ENCODE data around the gene NDUFA9. TPM values are rescaled to one million over a fixed set of nuclear protein-coding genes. Genes with fewer than 3 reads are reported as not detected.

NDUFA9 gene
- total RNA-seq = 10 to 100 TPM; 55.7 to 58.6 TPM
- polyA plus RNA-seq = 100 to 1,000 TPM; 134 to 246 TPM

DNA sequence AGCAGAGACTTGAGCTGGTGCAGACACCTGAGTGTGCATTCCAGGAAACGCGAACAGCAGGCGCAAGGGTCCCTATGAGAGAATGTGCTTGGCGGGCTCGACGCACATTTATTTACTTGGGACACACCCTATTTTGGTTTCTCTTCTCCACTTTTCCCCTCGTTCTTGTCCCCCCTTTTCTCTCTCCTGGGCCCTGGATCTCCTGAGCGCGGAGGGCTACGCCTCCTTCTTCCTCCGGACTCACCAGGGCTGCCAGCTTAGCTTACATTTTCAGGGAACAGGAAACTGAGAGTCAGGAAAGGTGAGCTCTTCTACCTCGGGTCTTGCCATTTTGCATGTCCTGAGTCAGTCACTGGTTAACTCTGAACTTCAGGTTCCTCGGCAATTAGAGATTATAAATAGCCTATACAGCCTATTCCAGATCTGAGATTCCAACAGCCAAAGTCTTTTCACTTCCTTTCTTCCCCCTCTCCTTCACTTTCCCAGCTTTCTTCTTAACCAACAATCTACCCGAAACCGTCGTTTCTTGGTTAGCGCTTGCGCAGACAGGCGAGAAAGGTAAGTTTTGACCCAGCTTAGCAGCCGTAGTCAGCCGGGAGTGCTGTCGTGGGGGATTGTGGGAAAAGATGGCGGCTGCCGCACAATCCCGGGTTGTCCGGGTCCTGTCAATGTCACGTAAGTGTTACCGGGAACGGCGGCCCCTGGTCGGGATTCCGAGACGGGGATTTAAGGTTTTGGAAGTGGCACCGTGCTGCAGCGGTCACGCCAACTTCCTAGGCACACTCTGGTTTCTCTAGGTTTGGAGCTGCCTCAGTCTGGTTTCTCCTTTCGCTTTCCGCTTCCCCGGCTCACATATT is at the start of gene NDUFA9, which contains the start of gene AKAP3:
NDUFA9 (plus strand) TSS at position 614 of the 857 bp plus-strand sequence; CDS start at position 627, 13 bp downstream.
AKAP3 (minus strand) TSS at position 551 of the 857 bp plus-strand sequence. CDS start 10,855 bp downstream, outside the sequence.
- peaks cover 2% of the 10 kb centered on the region for H3K36me3 ChIP-seq (ENCODE audit: insufficient read depth, low read length)
- H3K4me1 ChIP-seq (ENCODE audit: insufficient read depth, low read length) = peaks cover 29% of the 10 kb centered on the region
- DNase-seq = peak; percentile 80 to 87 (median 82)
- H3K27ac ChIP-seq (ENCODE audit: low read depth, low read length) = peak within 1 kb of the TSS; percentile 66
- H3K27ac Mint-ChIP-seq = peak within 1 kb of the TSS; percentile 87 to 98 (median 94)
- peaks cover 0 to 14% of the 10 kb centered on the region in 2 donors for H3K36me3 Mint-ChIP-seq
- H3K9me3 Mint-ChIP-seq = no peaks in the 10 kb centered on the region
- H3K4me3 ChIP-seq (ENCODE audit: low read length in 2 of 2) = peak within 1 kb of the TSS; percentile 61 to 94
- ChIA-PET POLR2A (ENCODE audit: partially characterized antibody) (interaction anchor here (0.6 to 1.6 kb wide), 11 partner anchors 8 to 1776 kb away, joined by 3 to 7 read pairs (median 3); partner anchors contain the start of genes CRACR2A, RAD51AP1 and TIGAR), CTCF (ENCODE audit: partially characterized antibody) (interaction anchor here (0.9 to 1.0 kb wide), 3 partner anchors 44 to 208 kb away, joined by 3 to 5 read pairs (median 4); no protein-coding TSS in a partner anchor)
- H3K4me3 Mint-ChIP-seq = peak within 1 kb of the TSS; percentile 92 to 99 (median 96)
- peaks cover 36 to 56% (median 44%) of the 10 kb centered on the region in 4 donors for H3K4me1 Mint-ChIP-seq
- intact Hi-C loops (cut with micrococcal nuclease) = loop anchor here (1.0 to 5.0 kb wide), 4 partner anchors 44 to 776 kb away; partner anchors contain the start of genes PARP11 and RAD51AP1
- no peaks in the 10 kb centered on the region for H3K27me3 Mint-ChIP-seq
- no peaks in the 10 kb centered on the region for H3K27me3 ChIP-seq (ENCODE audit: insufficient read depth, low read length)
- H3K9me3 ChIP-seq (ENCODE audit: control insufficient read depth in 1 of 2, low read length in 2 of 2) = no peaks in the 10 kb centered on the region

DNA sequence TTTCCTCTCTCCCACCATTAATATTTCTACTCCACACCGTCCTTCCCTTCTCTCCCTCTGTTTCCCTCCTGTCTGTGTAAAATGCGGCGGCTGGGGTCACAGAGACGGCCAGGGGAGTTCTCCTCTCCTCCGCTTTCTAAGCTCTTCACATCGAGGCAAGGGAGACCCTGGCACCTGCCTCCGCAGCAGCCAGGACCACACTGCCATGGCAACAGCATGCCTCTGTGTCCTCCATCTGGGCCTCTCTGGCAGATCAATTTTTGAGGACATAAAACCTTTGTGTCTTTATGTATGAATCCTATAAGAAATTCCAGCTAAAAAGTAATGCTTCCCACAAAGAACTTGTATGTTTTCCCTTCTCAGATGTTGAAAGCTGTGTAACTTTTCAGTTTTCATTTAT is 45.5 kb upstream of the NDUFA9 start:
- H3K27me3 ChIP-seq (ENCODE audit: insufficient read depth, low read length) = no peaks in the 10 kb centered on the region
- Mint-ChIP-seq H3K36me3 (peaks cover 0 to 6% of the 10 kb centered on the region in 2 donors), H3K27me3 (peaks cover 7% of the 10 kb centered on the region in 2 donors), H3K9me3 (no peaks in the 10 kb centered on the region), H3K4me1 (peaks cover 12 to 33% (median 25%) of the 10 kb centered on the region in 4 donors), H3K4me3 (no peak overlapping the region), H3K27ac (no peak overlapping the region)
- H3K9me3 ChIP-seq (ENCODE audit: control insufficient read depth in 1 of 2, low read length in 2 of 2) = no peaks in the 10 kb centered on the region
- no peaks in the 10 kb centered on the region for H3K36me3 ChIP-seq (ENCODE audit: insufficient read depth, low read length)
- POLR2A ChIA-PET (ENCODE audit: partially characterized antibody) = no interaction called here
- no peak overlapping the region for H3K27ac ChIP-seq (ENCODE audit: low read depth, low read length)
- H3K4me1 ChIP-seq (ENCODE audit: insufficient read depth, low read length) = peaks cover 21% of the 10 kb centered on the region
- intact Hi-C loops (cut with micrococcal nuclease) = no loop called here
- CTCF ChIA-PET (ENCODE audit: partially characterized antibody) = interaction anchor here (1.2 to 3.6 kb wide), 6 partner anchors 11 to 252 kb away, joined by 3 to 17 read pairs (median 4); no protein-coding TSS in a partner anchor
- no peak overlapping the region for H3K4me3 ChIP-seq (ENCODE audit: low read length in 2 of 2)
- DNase-seq = no peak

DNA sequence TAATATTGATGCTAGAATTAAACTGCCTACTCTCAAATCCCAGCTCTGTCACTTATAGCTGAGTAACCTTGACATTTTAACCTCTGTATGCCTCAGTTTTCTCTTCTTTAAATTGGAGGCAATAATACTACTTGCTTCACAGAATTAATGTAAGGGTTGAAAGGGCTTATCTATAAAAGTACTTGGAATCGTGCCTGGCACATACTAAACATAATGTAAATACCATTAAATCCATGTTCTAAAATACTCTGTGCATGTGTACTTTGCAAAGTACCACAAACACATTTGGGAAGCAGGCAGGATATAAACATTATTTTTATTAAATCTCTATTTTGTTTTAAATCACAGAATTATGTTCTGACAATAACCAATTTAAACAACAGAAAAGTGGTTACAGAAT is 45.0 kb upstream of the NDUFA9 start:
- POLR2A ChIA-PET (ENCODE audit: partially characterized antibody) = interaction anchor here (0.7 kb wide), 1 partner anchor 45 kb away, joined by 7 read pairs; the partner anchor contains the start of genes AKAP3 and NDUFA9

DNA sequence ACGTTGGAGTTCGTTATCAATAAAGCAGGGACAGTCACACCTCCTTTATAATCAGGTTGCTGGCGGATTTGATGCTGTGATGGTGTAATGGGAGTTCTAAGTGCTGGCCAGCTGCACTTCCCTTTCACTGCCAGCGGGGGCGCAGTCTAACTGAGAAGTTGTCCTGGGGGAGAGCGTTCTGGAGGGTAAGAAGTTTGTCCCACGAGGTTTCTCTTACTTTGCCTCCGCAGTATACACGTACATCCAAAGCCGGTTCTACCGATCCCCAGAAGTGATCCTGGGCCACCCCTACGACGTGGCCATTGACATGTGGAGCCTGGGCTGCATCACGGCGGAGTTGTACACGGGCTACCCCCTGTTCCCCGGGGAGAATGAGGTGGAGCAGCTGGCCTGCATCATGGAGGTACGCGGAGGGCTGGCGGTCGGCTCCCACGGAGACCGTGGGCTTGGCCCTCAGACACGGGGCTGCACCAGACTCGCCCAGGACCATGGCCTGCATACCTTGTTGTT is 44.2 kb upstream of the NDUFA9 start:
- Histone ChIP-seq H3K27me3 (ENCODE audit: insufficient read depth, low read length) (no peaks in the 10 kb centered on the region), H3K27ac (ENCODE audit: low read depth, low read length) (peak overlapping the region; percentile 34), H3K36me3 (ENCODE audit: insufficient read depth, low read length) (no peaks in the 10 kb centered on the region), H3K9me3 (ENCODE audit: control insufficient read depth in 1 of 2, low read length in 2 of 2) (no peaks in the 10 kb centered on the region), H3K4me1 (ENCODE audit: insufficient read depth, low read length) (peaks cover 21% of the 10 kb centered on the region), H3K4me3 (ENCODE audit: low read length in 2 of 2) (peak overlapping the region; percentile 85 to 89)
- ChIA-PET CTCF (ENCODE audit: partially characterized antibody) (interaction anchor here (0.6 to 1.8 kb wide), 15 partner anchors 8 to 158 kb away, joined by 3 to 14 read pairs (median 3); partner anchors contain the start of genes AKAP3 and NDUFA9), POLR2A (ENCODE audit: partially characterized antibody) (interaction anchor here (0.7 kb wide), 1 partner anchor 44 kb away, joined by 7 read pairs; the partner anchor contains the start of genes AKAP3 and NDUFA9)
- Mint-ChIP-seq H3K36me3 (peaks cover 0 to 10% of the 10 kb centered on the region in 2 donors), H3K4me3 (peak overlapping the region; percentile 96 to 100 (median 99)), H3K27me3 (peaks cover 7% of the 10 kb centered on the region in 2 donors), H3K4me1 (peaks cover 12 to 33% (median 25%) of the 10 kb centered on the region in 4 donors), H3K9me3 (no peaks in the 10 kb centered on the region), H3K27ac (peak overlapping the region; percentile 56 to 97 (median 93))
- peak; percentile 76 to 80 (median 78) for DNase-seq
- intact Hi-C loops (cut with micrococcal nuclease) = loop anchor here (1.0 kb wide), 2 partner anchors 45 to 154 kb away; partner anchors contain the start of genes AKAP3 and NDUFA9

More for the DNA sequence above, 45.0 kb upstream of the NDUFA9 start:
- intact Hi-C loops (cut with micrococcal nuclease) = loop anchor here (1.0 kb wide), 2 partner anchors 45 to 154 kb away; partner anchors contain the start of genes AKAP3 and NDUFA9
- no peak overlapping the region for H3K27ac ChIP-seq (ENCODE audit: low read depth, low read length)
- peaks cover 12 to 33% (median 25%) of the 10 kb centered on the region in 4 donors for H3K4me1 Mint-ChIP-seq
- CTCF ChIA-PET (ENCODE audit: partially characterized antibody) = interaction anchor here (0.6 to 3.6 kb wide), 11 partner anchors 10 to 251 kb away, joined by 3 to 17 read pairs (median 3); partner anchors contain the start of genes AKAP3 and NDUFA9
- no peaks in the 10 kb centered on the region for H3K9me3 ChIP-seq (ENCODE audit: control insufficient read depth in 1 of 2, low read length in 2 of 2)
- H3K27ac Mint-ChIP-seq = no peak overlapping the region
- H3K27me3 Mint-ChIP-seq = peaks cover 7% of the 10 kb centered on the region in 2 donors
- H3K4me3 Mint-ChIP-seq = no peak overlapping the region
- peaks cover 0 to 6% of the 10 kb centered on the region in 2 donors for H3K36me3 Mint-ChIP-seq
- no peaks in the 10 kb centered on the region for H3K9me3 Mint-ChIP-seq
- no peaks in the 10 kb centered on the region for H3K27me3 ChIP-seq (ENCODE audit: insufficient read depth, low read length)
- DNase-seq = no peak
- no peak overlapping the region for H3K4me3 ChIP-seq (ENCODE audit: low read length in 2 of 2)
- no peaks in the 10 kb centered on the region for H3K36me3 ChIP-seq (ENCODE audit: insufficient read depth, low read length)
- peaks cover 21% of the 10 kb centered on the region for H3K4me1 ChIP-seq (ENCODE audit: insufficient read depth, low read length)

DNA sequence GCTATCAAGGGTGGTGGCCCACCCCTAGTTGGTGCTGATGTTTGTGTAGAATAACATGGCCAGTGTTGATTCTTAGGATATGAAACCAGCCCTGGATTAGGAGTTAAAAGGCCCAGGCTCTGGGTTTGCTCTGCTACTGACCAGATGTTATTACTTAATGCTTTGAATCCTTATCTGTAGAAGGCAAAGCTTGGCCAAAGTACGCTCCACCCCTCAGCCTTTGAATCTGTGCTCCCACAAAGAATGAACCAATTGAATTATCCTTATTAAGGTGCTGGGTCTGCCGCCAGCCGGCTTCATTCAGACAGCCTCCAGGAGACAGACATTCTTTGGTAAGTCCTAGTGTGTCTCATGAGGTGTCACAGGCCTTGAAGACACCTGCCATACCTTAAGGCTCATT is 41.9 kb upstream of the NDUFA9 start:
- Histone ChIP-seq H3K27me3 (ENCODE audit: insufficient read depth, low read length) (no peaks in the 10 kb centered on the region), H3K4me1 (ENCODE audit: insufficient read depth, low read length) (peaks cover 21% of the 10 kb centered on the region), H3K27ac (ENCODE audit: low read depth, low read length) (no peak overlapping the region), H3K9me3 (ENCODE audit: control insufficient read depth in 1 of 2, low read length in 2 of 2) (no peaks in the 10 kb centered on the region), H3K4me3 (ENCODE audit: low read length in 2 of 2) (no peak overlapping the region), H3K36me3 (ENCODE audit: insufficient read depth, low read length) (peaks cover 11% of the 10 kb centered on the region)
- H3K4me1 Mint-ChIP-seq = peaks cover 12 to 33% (median 25%) of the 10 kb centered on the region in 4 donors
- H3K4me3 Mint-ChIP-seq = peak overlapping the region in 5 of 8 donors; percentile 17 to 66 (median 33)
- DNase-seq = no peak
- H3K27ac Mint-ChIP-seq = peak overlapping the region in 1 of 7 donors; percentile 38
- peaks cover 17 to 30% of the 10 kb centered on the region in 2 donors for H3K36me3 Mint-ChIP-seq
- ChIA-PET CTCF (ENCODE audit: partially characterized antibody) (no interaction called here), POLR2A (ENCODE audit: partially characterized antibody) (no interaction called here)
- H3K27me3 Mint-ChIP-seq = peaks cover 7% of the 10 kb centered on the region in 2 donors
- intact Hi-C loops (cut with micrococcal nuclease) = no loop called here
- H3K9me3 Mint-ChIP-seq = no peaks in the 10 kb centered on the region

DNA sequence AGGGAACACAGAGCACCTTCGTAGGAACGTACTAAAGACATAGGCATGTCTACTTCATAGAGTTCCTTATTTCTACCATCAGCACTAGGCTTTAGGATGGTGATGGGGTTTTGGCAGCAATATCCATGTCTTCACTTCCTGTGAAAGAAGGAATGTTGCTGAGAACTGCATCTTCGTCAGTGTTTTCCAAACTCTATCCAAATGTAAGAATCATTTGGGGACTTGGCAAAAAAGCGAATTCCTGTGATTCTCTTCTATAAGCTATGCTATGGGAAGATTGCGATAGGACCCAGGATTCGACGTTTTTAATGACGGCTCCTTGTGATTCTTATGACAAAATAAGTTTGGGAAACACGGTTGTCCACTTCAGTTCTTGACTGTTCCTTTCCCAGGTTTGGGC is 39.8 kb upstream of the NDUFA9 start:
- Mint-ChIP-seq H3K36me3 (peaks cover 34 to 43% of the 10 kb centered on the region in 2 donors), H3K4me3 (no peak overlapping the region), H3K27ac (no peak overlapping the region), H3K4me1 (peaks cover 12 to 33% (median 25%) of the 10 kb centered on the region in 4 donors), H3K9me3 (no peaks in the 10 kb centered on the region), H3K27me3 (no peaks in the 10 kb centered on the region)
- Histone ChIP-seq H3K4me3 (ENCODE audit: low read length in 2 of 2) (no peak overlapping the region), H3K27me3 (ENCODE audit: insufficient read depth, low read length) (no peaks in the 10 kb centered on the region), H3K27ac (ENCODE audit: low read depth, low read length) (no peak overlapping the region), H3K4me1 (ENCODE audit: insufficient read depth, low read length) (peaks cover 21% of the 10 kb centered on the region), H3K9me3 (ENCODE audit: control insufficient read depth in 1 of 2, low read length in 2 of 2) (no peaks in the 10 kb centered on the region), H3K36me3 (ENCODE audit: insufficient read depth, low read length) (peaks cover 22% of the 10 kb centered on the region)
- POLR2A ChIA-PET (ENCODE audit: partially characterized antibody) = no interaction called here
- DNase-seq = no peak
- CTCF ChIA-PET (ENCODE audit: partially characterized antibody) = interaction anchor here (1.0 kb wide), 1 partner anchor 149 kb away, joined by 3 read pairs; no protein-coding TSS in a partner anchor
- intact Hi-C loops (cut with micrococcal nuclease) = no loop called here
